Measurements from ENCODE around the gene SMG6. TPM values are rescaled to one million over a fixed set of nuclear protein-coding genes. Genes with fewer than 3 reads are reported as not detected.

Gene SMG6
- total and polyA plus RNA-seq, 2 of the 8 experiments (the other 6 are each of a cell fraction or from before 2014, with no cell fraction given) = 18.5 to 25.2 TPM

DNA sequence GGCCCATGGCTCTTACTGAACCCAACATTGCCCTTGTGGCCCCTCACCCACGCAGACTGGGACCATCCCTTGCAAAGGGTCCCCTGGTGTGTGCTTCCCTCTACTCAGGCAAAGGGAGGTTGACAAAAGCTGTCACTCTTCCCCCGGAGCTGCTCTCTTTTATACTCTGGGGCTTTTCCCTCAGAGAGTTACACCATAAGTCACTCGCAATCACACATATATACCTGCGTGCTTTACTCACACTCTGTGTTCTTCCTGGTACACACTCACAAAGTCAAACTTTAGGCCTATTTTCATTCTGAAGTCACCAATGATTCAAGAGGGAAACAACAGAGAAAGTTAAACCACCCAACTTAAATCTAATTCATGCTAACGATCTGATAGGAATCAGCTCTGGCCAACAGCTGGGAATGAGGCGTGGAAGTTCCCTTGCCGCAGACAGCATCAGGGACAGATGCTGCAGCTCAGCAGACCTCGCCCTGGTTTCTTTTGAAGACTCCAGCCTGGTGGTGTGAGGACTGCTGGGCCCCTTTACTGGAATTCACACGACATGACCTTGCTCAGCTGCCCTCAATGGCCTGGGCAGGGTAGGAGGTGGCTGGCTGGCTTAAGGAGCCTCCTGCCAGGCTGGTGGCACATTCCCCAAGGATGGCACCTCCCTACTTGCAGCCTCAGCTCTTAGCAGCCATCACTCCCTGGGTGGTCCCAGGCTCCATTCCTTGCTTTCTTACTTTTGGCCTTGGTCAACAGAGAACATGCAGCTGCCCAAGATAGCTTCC, 221.4 kb downstream of the SMG6 start (continued):
- TF ChIP-seq, protein P1, sequence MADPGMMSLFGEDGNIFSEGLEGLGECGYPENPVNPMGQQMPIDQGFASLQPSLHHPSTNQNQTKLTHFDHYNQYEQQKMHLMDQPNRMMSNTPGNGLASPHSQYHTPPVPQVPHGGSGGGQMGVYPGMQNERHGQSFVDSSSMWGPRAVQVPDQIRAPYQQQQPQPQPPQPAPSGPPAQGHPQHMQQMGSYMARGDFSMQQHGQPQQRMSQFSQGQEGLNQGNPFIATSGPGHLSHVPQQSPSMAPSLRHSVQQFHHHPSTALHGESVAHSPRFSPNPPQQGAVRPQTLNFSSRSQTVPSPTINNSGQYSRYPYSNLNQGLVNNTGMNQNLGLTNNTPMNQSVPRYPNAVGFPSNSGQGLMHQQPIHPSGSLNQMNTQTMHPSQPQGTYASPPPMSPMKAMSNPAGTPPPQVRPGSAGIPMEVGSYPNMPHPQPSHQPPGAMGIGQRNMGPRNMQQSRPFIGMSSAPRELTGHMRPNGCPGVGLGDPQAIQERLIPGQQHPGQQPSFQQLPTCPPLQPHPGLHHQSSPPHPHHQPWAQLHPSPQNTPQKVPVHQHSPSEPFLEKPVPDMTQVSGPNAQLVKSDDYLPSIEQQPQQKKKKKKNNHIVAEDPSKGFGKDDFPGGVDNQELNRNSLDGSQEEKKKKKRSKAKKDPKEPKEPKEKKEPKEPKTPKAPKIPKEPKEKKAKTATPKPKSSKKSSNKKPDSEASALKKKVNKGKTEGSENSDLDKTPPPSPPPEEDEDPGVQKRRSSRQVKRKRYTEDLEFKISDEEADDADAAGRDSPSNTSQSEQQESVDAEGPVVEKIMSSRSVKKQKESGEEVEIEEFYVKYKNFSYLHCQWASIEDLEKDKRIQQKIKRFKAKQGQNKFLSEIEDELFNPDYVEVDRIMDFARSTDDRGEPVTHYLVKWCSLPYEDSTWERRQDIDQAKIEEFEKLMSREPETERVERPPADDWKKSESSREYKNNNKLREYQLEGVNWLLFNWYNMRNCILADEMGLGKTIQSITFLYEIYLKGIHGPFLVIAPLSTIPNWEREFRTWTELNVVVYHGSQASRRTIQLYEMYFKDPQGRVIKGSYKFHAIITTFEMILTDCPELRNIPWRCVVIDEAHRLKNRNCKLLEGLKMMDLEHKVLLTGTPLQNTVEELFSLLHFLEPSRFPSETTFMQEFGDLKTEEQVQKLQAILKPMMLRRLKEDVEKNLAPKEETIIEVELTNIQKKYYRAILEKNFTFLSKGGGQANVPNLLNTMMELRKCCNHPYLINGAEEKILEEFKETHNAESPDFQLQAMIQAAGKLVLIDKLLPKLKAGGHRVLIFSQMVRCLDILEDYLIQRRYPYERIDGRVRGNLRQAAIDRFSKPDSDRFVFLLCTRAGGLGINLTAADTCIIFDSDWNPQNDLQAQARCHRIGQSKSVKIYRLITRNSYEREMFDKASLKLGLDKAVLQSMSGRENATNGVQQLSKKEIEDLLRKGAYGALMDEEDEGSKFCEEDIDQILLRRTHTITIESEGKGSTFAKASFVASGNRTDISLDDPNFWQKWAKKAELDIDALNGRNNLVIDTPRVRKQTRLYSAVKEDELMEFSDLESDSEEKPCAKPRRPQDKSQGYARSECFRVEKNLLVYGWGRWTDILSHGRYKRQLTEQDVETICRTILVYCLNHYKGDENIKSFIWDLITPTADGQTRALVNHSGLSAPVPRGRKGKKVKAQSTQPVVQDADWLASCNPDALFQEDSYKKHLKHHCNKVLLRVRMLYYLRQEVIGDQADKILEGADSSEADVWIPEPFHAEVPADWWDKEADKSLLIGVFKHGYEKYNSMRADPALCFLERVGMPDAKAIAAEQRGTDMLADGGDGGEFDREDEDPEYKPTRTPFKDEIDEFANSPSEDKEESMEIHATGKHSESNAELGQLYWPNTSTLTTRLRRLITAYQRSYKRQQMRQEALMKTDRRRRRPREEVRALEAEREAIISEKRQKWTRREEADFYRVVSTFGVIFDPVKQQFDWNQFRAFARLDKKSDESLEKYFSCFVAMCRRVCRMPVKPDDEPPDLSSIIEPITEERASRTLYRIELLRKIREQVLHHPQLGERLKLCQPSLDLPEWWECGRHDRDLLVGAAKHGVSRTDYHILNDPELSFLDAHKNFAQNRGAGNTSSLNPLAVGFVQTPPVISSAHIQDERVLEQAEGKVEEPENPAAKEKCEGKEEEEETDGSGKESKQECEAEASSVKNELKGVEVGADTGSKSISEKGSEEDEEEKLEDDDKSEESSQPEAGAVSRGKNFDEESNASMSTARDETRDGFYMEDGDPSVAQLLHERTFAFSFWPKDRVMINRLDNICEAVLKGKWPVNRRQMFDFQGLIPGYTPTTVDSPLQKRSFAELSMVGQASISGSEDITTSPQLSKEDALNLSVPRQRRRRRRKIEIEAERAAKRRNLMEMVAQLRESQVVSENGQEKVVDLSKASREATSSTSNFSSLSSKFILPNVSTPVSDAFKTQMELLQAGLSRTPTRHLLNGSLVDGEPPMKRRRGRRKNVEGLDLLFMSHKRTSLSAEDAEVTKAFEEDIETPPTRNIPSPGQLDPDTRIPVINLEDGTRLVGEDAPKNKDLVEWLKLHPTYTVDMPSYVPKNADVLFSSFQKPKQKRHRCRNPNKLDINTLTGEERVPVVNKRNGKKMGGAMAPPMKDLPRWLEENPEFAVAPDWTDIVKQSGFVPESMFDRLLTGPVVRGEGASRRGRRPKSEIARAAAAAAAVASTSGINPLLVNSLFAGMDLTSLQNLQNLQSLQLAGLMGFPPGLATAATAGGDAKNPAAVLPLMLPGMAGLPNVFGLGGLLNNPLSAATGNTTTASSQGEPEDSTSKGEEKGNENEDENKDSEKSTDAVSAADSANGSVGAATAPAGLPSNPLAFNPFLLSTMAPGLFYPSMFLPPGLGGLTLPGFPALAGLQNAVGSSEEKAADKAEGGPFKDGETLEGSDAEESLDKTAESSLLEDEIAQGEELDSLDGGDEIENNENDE (IDR thresholded peaks at IDR 0.05; ENCODE audit: insufficient replicate concordance, low read length) = no peak
- no peak for TF ChIP-seq RXRA (IDR thresholded peaks at IDR 0.05; ENCODE audit: insufficient read depth, low read depth, low read length)
- no peak for TF ChIP-seq GTF2F1 (IDR thresholded peaks at IDR 0.05; ENCODE audit: borderline replicate concordance, low read depth, low read length)
- no peak for TF ChIP-seq SIRT6 (IDR thresholded peaks at IDR 0.05; ENCODE audit: low read length)
- TF ChIP-seq SP2 (IDR thresholded peaks at IDR 0.05; ENCODE audit: low read length) = no peak
- no peak for TF ChIP-seq KDM1A (IDR thresholded peaks at IDR 0.05; ENCODE audit: borderline replicate concordance, low read length)
- no peak for TF ChIP-seq TAF7 (optimal IDR thresholded peaks at IDR 0.05; ENCODE audit: borderline replicate concordance, low read depth, low read length)
- TF ChIP-seq SIX5 (IDR thresholded peaks at IDR 0.05; ENCODE audit: low read depth, low read length) = no peak
- no peak for TF ChIP-seq JUND (IDR thresholded peaks at IDR 0.05; ENCODE audit: low read length)
- TF ChIP-seq, protein P2, sequence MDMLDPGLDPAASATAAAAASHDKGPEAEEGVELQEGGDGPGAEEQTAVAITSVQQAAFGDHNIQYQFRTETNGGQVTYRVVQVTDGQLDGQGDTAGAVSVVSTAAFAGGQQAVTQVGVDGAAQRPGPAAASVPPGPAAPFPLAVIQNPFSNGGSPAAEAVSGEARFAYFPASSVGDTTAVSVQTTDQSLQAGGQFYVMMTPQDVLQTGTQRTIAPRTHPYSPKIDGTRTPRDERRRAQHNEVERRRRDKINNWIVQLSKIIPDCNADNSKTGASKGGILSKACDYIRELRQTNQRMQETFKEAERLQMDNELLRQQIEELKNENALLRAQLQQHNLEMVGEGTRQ (IDR thresholded peaks at IDR 0.05; ENCODE audit: low read length) = no peak
